Measurements from ENCODE around the gene MED16. TPM values are rescaled to one million over a fixed set of nuclear protein-coding genes. Genes with fewer than 3 reads are reported as not detected.
"Not testable (repeated sequence)": the region's sequence is repeated elsewhere in the genome, so short reads cannot be mapped to it uniquely, and the experiment has no call there.

MED16 gene
- total and polyA plus RNA-seq, 10 of the 15 experiments (the other 5 are each of a cell fraction or from before 2014, with no cell fraction given): 0.56 to 51.1 (median 13.6) TPM

- ATAC-seq (no peak), DNase-seq (ENCODE audit: low read depth, low spot score) (no peak), FAIRE-seq (no peak)
- no peaks in the 10 kb centered on the region for H3K9me3 ChIP-seq (replicated peaks; ENCODE audit: control insufficient read depth, insufficient read depth, low read length)
- no TSS peak for BruUV-seq (replicated peaks)
- ChIA-PET CTCF (interaction anchor here (2.2 kb wide), 1 partner anchor 9 kb away, joined by 8 read pairs; no protein-coding TSS in a partner anchor), POLR2A (no interaction called here), RAD21 (ENCODE audit: unreplicated experiment) (interaction anchor here (0.7 kb wide), 1 partner anchor 74 kb away, joined by 3 read pairs; no protein-coding TSS in a partner anchor), SMC1A (ENCODE audit: uncharacterized antibody, unreplicated experiment) (interaction anchor here (0.6 to 0.9 kb wide), 2 partner anchors 11 to 130 kb away, joined by 3 read pairs; partner anchors contain the start of gene WDR18)
- H3K27ac ChIP-seq (ENCODE audit: control insufficient read depth, insufficient read depth): no peak overlapping the region
- H3K9ac ChIP-seq (ENCODE audit: control insufficient read depth, insufficient read depth, low read length): no peak overlapping the region
- no peaks in the 10 kb centered on the region for H3K27me3 ChIP-seq (replicated peaks in 1 of 2; ENCODE audit: control insufficient read depth in 2 of 2, insufficient read depth in 2 of 2, low read length in 1 of 2)
- no peaks in the 10 kb centered on the region for H3K4me1 ChIP-seq (ENCODE audit: control insufficient read depth, insufficient read depth, low read length)
- no peak overlapping the region for H3K4me3 ChIP-seq
- H3K79me2 ChIP-seq (ENCODE audit: control insufficient read depth, insufficient read depth, low read length): no peaks in the 10 kb centered on the region
- H3K36me3 ChIP-seq (ENCODE audit: control insufficient read depth in 2 of 2, insufficient read depth in 2 of 2, low read length in 1 of 2): no peaks in the 10 kb centered on the region
- no peaks in the 10 kb centered on the region for H4K20me1 ChIP-seq (ENCODE audit: control insufficient read depth, insufficient read depth)
- TF ChIP-seq NKRF (conservative IDR thresholded peaks at IDR 0.05): no peak
- no peak for TF ChIP-seq ZBTB11 (CRISPR knock-in tag; IDR thresholded peaks at IDR 0.05)
- TF ChIP-seq MYB (IDR thresholded peaks at IDR 0.05; ENCODE audit: borderline replicate concordance, low read depth, low read length): no peak
- TF ChIP-seq RAD51 (IDR thresholded peaks at IDR 0.05): no peak
- intact Hi-C loops (cut with micrococcal nuclease; ENCODE audit: unreplicated experiment) (no loop called here), in situ Hi-C loops (cut with MboI) (no loop called here)
- no peak overlapping the region for H3K4me2 ChIP-seq (ENCODE audit: control insufficient read depth, insufficient read depth)
- H2AFZ ChIP-seq (ENCODE audit: control insufficient read depth, low read depth, low read length): no peak overlapping the region
- WGBS (ENCODE audit: insufficient coverage, insufficient replicate concordance, low lambda C conversion rate, missing lambda C conversion rate): 41% methylated on average over 6 of the region's 6 CpGs
Measured at GRCh38 chr19:854549-854948, 38.4 kb downstream of the MED16 start.

GRCh38 chr19:853614-854220 is 39.3 kb downstream of the MED16 start:
- H3K27me3 ChIP-seq (replicated peaks in 1 of 2; ENCODE audit: control insufficient read depth in 2 of 2, insufficient read depth in 2 of 2, low read length in 1 of 2); H3K4me2 ChIP-seq (ENCODE audit: control insufficient read depth, insufficient read depth); ATAC-seq; H3K9me3 ChIP-seq (replicated peaks; ENCODE audit: control insufficient read depth, insufficient read depth, low read length); BruUV-seq (replicated peaks); FAIRE-seq; H3K4me1 ChIP-seq (ENCODE audit: control insufficient read depth, insufficient read depth, low read length); H3K9ac ChIP-seq (ENCODE audit: control insufficient read depth, insufficient read depth, low read length); POLR2A ChIA-PET; H3K36me3 ChIP-seq (ENCODE audit: control insufficient read depth in 2 of 2, insufficient read depth in 2 of 2, low read length in 1 of 2); in situ Hi-C loops (cut with MboI); H2AFZ ChIP-seq (ENCODE audit: control insufficient read depth, low read depth, low read length); SMC1A ChIA-PET (ENCODE audit: uncharacterized antibody, unreplicated experiment); DNase-seq (ENCODE audit: low read depth, low spot score); intact Hi-C loops (cut with micrococcal nuclease; ENCODE audit: unreplicated experiment); H3K79me2 ChIP-seq (ENCODE audit: control insufficient read depth, insufficient read depth, low read length); H4K20me1 ChIP-seq (ENCODE audit: control insufficient read depth, insufficient read depth); H3K4me3 ChIP-seq; H3K27ac ChIP-seq (ENCODE audit: control insufficient read depth, insufficient read depth): not testable (repeated sequence)
- 60% methylated on average over 11 of the region's 17 CpGs for WGBS (ENCODE audit: insufficient coverage, insufficient replicate concordance, low lambda C conversion rate, missing lambda C conversion rate)
- RAD21 ChIA-PET (ENCODE audit: unreplicated experiment): interaction anchor here (0.7 kb wide), 1 partner anchor 75 kb away, joined by 3 read pairs; no protein-coding TSS in a partner anchor
- CTCF ChIA-PET: interaction anchor here (2.2 kb wide), 1 partner anchor 10 kb away, joined by 8 read pairs; no protein-coding TSS in a partner anchor
